Measurements from ENCODE around the gene VMO1. TPM values are rescaled to one million over a fixed set of nuclear protein-coding genes. Genes with fewer than 3 reads are reported as not detected.

The VMO1 gene
- total and polyA plus RNA-seq, 4 donors: 1.7 to 9.1 (median 3.9) TPM

DNA sequence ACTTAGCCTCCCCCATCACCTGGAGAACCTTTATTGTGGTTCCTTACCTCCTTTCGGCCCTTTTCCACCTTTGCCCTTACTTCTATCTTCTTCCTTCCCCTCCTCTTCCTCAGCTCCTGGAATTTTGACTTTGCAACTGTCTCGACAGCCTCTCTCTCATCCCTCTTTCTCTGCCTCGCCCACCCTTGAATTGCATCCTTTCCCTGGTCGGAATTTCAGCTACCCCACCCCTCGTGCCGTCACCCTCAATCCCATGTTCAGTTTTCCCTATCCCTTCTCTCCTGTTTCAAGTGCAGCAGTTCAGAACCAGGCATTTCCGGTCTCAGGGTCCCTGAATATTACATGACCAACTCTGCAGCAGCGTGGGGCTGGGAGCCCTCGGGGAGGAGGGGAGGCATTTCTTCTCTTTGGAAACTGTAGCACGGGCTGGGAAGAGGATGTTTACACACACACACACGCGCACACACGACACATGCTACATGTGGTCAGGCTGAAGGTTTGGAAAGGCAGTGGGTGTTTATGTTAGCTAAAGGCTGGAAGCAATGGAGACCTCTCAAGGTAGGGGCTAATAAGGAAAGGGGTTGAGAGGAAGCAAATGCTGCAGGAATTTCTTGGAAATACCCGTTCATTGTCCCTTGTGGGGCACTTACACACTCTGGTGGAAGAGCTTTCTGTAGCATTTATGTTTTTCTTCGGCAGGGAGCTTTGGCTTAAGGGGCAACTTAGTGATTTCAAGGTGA lies 47.9 kb upstream of the VMO1 start:
- Histone ChIP-seq H3K27me3 (ENCODE audit: control insufficient read depth in 4 of 4, insufficient read depth in 4 of 4, low read length in 3 of 4) (no peaks in the 10 kb centered on the region), H3K27ac (ENCODE audit: low read depth in 1 of 2, low read length in 2 of 2) (peak overlapping the region; percentile 86 to 90), H3K4me3 (ENCODE audit: low read depth in 1 of 3, low read length in 3 of 3) (peak overlapping the region; percentile 55 to 96 (median 77)), H3K9ac (ENCODE audit: low read depth in 1 of 2, low read length in 2 of 2) (no peak overlapping the region), H3K9me3 (ENCODE audit: control insufficient read depth in 4 of 4, low read length in 3 of 4) (no peaks in the 10 kb centered on the region), H3K4me1 (ENCODE audit: control insufficient read depth in 4 of 4, insufficient read depth in 4 of 4, low read length in 3 of 4) (peaks cover 12 to 35% (median 27%) of the 10 kb centered on the region in 4 donors), H3K36me3 (ENCODE audit: control insufficient read depth in 4 of 4, insufficient read depth in 3 of 4, low read depth in 1 of 4, low read length in 3 of 4) (no peaks in the 10 kb centered on the region)
- peak; percentile 49 for DNase-seq (ENCODE audit: low spot score)
- TF ChIP-seq SP1 (IDR thresholded peaks at IDR 0.05) (peak; percentile 6), RXRA (IDR thresholded peaks at IDR 0.05) (no peak), TAF1 (conservative IDR thresholded peaks at IDR 0.05) (no peak), YY1 (IDR thresholded peaks at IDR 0.05) (no peak), NR2F2 (IDR thresholded peaks at IDR 0.05) (peak; percentile 22)
- TF ChIP-seq, protein P1, sequence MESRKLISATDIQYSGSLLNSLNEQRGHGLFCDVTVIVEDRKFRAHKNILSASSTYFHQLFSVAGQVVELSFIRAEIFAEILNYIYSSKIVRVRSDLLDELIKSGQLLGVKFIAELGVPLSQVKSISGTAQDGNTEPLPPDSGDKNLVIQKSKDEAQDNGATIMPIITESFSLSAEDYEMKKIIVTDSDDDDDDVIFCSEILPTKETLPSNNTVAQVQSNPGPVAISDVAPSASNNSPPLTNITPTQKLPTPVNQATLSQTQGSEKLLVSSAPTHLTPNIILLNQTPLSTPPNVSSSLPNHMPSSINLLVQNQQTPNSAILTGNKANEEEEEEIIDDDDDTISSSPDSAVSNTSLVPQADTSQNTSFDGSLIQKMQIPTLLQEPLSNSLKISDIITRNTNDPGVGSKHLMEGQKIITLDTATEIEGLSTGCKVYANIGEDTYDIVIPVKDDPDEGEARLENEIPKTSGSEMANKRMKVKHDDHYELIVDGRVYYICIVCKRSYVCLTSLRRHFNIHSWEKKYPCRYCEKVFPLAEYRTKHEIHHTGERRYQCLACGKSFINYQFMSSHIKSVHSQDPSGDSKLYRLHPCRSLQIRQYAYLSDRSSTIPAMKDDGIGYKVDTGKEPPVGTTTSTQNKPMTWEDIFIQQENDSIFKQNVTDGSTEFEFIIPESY (IDR thresholded peaks at IDR 0.05): no peak
- TF ChIP-seq, protein P2, sequence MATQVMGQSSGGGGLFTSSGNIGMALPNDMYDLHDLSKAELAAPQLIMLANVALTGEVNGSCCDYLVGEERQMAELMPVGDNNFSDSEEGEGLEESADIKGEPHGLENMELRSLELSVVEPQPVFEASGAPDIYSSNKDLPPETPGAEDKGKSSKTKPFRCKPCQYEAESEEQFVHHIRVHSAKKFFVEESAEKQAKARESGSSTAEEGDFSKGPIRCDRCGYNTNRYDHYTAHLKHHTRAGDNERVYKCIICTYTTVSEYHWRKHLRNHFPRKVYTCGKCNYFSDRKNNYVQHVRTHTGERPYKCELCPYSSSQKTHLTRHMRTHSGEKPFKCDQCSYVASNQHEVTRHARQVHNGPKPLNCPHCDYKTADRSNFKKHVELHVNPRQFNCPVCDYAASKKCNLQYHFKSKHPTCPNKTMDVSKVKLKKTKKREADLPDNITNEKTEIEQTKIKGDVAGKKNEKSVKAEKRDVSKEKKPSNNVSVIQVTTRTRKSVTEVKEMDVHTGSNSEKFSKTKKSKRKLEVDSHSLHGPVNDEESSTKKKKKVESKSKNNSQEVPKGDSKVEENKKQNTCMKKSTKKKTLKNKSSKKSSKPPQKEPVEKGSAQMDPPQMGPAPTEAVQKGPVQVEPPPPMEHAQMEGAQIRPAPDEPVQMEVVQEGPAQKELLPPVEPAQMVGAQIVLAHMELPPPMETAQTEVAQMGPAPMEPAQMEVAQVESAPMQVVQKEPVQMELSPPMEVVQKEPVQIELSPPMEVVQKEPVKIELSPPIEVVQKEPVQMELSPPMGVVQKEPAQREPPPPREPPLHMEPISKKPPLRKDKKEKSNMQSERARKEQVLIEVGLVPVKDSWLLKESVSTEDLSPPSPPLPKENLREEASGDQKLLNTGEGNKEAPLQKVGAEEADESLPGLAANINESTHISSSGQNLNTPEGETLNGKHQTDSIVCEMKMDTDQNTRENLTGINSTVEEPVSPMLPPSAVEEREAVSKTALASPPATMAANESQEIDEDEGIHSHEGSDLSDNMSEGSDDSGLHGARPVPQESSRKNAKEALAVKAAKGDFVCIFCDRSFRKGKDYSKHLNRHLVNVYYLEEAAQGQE (IDR thresholded peaks at IDR 0.05): peak; percentile 13
- TF ChIP-seq, protein P3, sequence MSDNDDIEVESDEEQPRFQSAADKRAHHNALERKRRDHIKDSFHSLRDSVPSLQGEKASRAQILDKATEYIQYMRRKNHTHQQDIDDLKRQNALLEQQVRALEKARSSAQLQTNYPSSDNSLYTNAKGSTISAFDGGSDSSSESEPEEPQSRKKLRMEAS (IDR thresholded peaks at IDR 0.05): peak; percentile 60
- WGBS: 4% methylated on average over 15 of the region's 15 CpGs

DNA sequence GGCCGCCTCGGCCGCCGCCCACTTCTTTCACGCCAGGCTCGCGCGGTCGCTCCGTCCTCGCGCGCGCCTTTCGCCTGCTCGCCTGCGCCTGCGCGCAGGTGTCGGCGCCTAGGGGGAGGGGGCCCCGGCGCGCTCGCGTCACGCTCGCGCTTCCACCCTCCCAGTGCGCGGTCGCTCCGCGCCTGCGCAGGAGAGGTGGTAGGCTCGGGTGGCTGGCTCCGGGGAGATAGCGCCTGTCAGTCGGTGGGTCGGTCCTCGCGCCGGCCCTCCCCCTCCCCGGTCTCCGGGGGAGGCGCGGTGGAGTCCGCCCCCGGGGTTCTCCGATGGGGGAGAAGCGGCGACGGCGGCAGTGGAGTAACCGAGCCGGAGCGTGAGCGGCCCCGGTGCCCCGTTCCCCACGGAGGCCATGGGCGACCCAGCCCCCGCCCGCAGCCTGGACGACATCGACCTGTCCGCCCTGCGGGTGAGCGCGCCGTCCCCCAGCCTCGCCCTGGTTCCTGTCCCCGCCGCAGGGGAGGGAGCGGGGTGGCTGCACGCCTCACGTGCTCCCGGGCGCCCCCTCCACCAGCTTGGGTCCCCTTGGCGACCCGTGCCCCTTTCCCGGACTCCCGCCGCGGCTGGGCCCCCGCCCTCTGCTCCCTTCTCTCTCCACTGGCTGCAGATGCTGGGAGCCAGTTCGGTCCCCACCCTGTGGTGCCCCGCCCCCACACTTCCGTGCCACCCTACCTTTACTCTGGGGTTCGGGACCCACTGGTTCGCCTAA lies 47.2 kb upstream of the VMO1 start, which contains the start of gene MINK1:
TSS of gene MINK1 (plus strand) at position 163 of the 763 bp plus-strand sequence. CDS start at position 407, 244 bp downstream.
- under 1% methylated on average over 91 of the region's 91 CpGs for WGBS
- Histone ChIP-seq H3K27ac (ENCODE audit: low read depth in 1 of 2, low read length in 2 of 2) (peak within 1 kb of the TSS; percentile 86 to 90), H3K9ac (ENCODE audit: low read depth in 1 of 2, low read length in 2 of 2) (peak within 1 kb of the TSS; percentile 34 to 66), H3K4me3 (ENCODE audit: low read depth in 1 of 3, low read length in 3 of 3) (peak within 1 kb of the TSS; percentile 55 to 96 (median 77)), H3K4me1 (ENCODE audit: control insufficient read depth in 4 of 4, insufficient read depth in 4 of 4, low read length in 3 of 4) (peaks cover 12 to 37% (median 27%) of the 10 kb centered on the region in 4 donors), H3K9me3 (ENCODE audit: control insufficient read depth in 4 of 4, low read length in 3 of 4) (no peaks in the 10 kb centered on the region), H3K27me3 (ENCODE audit: control insufficient read depth in 4 of 4, insufficient read depth in 4 of 4, low read length in 3 of 4) (no peaks in the 10 kb centered on the region), H3K36me3 (ENCODE audit: control insufficient read depth in 4 of 4, insufficient read depth in 3 of 4, low read depth in 1 of 4, low read length in 3 of 4) (no peaks in the 10 kb centered on the region)
- peak; percentile 87 for DNase-seq (ENCODE audit: low spot score)
- no peak for TF ChIP-seq YY1 (IDR thresholded peaks at IDR 0.05)
- TF ChIP-seq, protein P4, sequence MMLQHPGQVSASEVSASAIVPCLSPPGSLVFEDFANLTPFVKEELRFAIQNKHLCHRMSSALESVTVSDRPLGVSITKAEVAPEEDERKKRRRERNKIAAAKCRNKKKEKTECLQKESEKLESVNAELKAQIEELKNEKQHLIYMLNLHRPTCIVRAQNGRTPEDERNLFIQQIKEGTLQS (IDR thresholded peaks at IDR 0.05): no peak
- TF ChIP-seq, protein P3 (IDR thresholded peaks at IDR 0.05): no peak
- no peak for TF ChIP-seq FOXA1 (IDR thresholded peaks at IDR 0.05)
- TF ChIP-seq, protein P1 (IDR thresholded peaks at IDR 0.05): no peak
- no peak for TF ChIP-seq TAF1 (conservative IDR thresholded peaks at IDR 0.05)
- no peak for TF ChIP-seq EGR1 (IDR thresholded peaks at IDR 0.05; ENCODE audit: low read depth in 2 of 2)
- no peak for TF ChIP-seq FOXA2 (IDR thresholded peaks at IDR 0.05)
- no peak for TF ChIP-seq GABPA (IDR thresholded peaks at IDR 0.05 in 1 of 2, conservative IDR thresholded peaks at IDR 0.05 in 1 of 2)
- TF ChIP-seq RAD21 (IDR thresholded peaks at IDR 0.05): no peak
- TF ChIP-seq, protein P2 (IDR thresholded peaks at IDR 0.05): no peak
- TF ChIP-seq HNF4G (IDR thresholded peaks at IDR 0.05): no peak

All from liver (tissue), 9 donors.